ENCODE measurements around the gene RIMKLB. TPM values are rescaled to one million over a fixed set of nuclear protein-coding genes. Genes with fewer than 3 reads are reported as not detected.
"Not testable (repeated sequence)": the region's sequence is repeated elsewhere in the genome, so short reads cannot be mapped to it uniquely, and the experiment has no call there.

RIMKLB gene
- total and polyA plus RNA-seq, 2 of the 8 experiments (the other 6 are each of a cell fraction or from before 2014, with no cell fraction given): 37.8 to 78.2 TPM

DNA sequence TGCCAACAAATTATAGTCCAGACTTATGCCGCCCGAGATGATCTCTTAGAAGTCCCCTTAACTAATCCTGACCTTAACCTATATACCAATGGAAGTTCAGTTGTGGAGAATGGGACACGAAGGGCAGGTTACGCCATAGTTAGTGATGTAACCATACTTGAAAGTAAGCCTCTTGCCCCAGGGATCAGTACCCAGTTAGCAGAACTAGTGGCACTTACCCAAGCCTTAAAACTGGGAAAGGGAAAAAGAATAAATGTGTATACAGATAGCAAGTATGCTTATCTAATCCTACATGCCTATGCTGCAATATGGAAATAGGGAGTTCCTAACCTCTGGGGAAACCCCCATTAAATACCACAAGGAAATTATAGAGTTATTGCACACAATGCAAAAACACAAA lies 95.4 kb downstream of the RIMKLB start:
- H3K23ac ChIP-seq (ENCODE audit: insufficient read length); H3K27ac ChIP-seq (ENCODE audit: low read depth, low read length); H4K20me1 ChIP-seq (replicated peaks in 1 of 2; ENCODE audit: control insufficient read depth in 1 of 2, insufficient read depth in 2 of 2, low read length in 2 of 2); H3K4me2 ChIP-seq (ENCODE audit: insufficient read depth in 1 of 2, low read depth in 2 of 2, low read length in 2 of 2); H3K79me1 ChIP-seq (ENCODE audit: low read depth, low read length); H3K27me3 ChIP-seq (replicated peaks in 1 of 4; ENCODE audit: control insufficient read depth in 3 of 4, extremely low read depth in 1 of 4, insufficient read depth in 3 of 4, low read length in 3 of 4); DNase-seq (ENCODE audit: low read depth in 1 of 2, low spot score in 2 of 2); H4K8ac ChIP-seq (ENCODE audit: extremely low read depth, insufficient read depth, low read length); H3K18ac ChIP-seq (ENCODE audit: extremely low read depth, low read length); H3K14ac ChIP-seq (ENCODE audit: insufficient read length); H3K56ac ChIP-seq (replicated peaks; ENCODE audit: insufficient read length, low read depth, low read length); H2AFZ ChIP-seq (ENCODE audit: low read length); H4K5ac ChIP-seq (ENCODE audit: insufficient read length, low read depth, low read length); H2BK120ac ChIP-seq (replicated peaks; ENCODE audit: low read depth, low read length); H2BK15ac ChIP-seq (ENCODE audit: low read length); H3K9ac ChIP-seq (replicated peaks in 1 of 4; ENCODE audit: extremely low read depth in 1 of 4, low read depth in 3 of 4, low read length in 3 of 4); H4K91ac ChIP-seq (replicated peaks; ENCODE audit: insufficient read length, low read length); H2BK5ac ChIP-seq (ENCODE audit: low read depth, low read length); H3K4me3 ChIP-seq (ENCODE audit: extremely low read depth in 1 of 4, insufficient read depth in 2 of 4, low read depth in 3 of 4, low read length in 4 of 4); H3K4ac ChIP-seq (replicated peaks; ENCODE audit: insufficient read length, low read depth, low read length); H2AK5ac ChIP-seq (ENCODE audit: low read depth, low read length); H2BK20ac ChIP-seq (ENCODE audit: low read length); H3K23me2 ChIP-seq (ENCODE audit: low read depth, low read length); H3K4me1 ChIP-seq (replicated peaks in 1 of 4; ENCODE audit: control insufficient read depth in 3 of 4, insufficient read depth in 4 of 4, low read length in 3 of 4); FAIRE-seq; H2BK12ac ChIP-seq (ENCODE audit: low read depth, low read length): not testable (repeated sequence)
- Histone ChIP-seq H3K79me2 (ENCODE audit: control insufficient read depth in 1 of 2, insufficient read depth in 2 of 2, low read length in 2 of 2) (peaks cover 0 to 31% of the 10 kb centered on the region in 2 experiments; a peak in 3 of 4 replicates), H3K36me3 (ENCODE audit: control insufficient read depth in 2 of 4, insufficient read depth in 4 of 4, low read length in 3 of 4) (peaks cover 5 to 58% (median 28%) of the 10 kb centered on the region in 4 experiments; a peak in 7 of 8 replicates), H3K9me3 (ENCODE audit: insufficient read depth in 2 of 2, low read depth in 1 of 2, low read length in 1 of 2) (peaks cover 10 to 16% of the 10 kb centered on the region in 2 experiments; a peak in 3 of 4 replicates)
- ChIA-PET POLR2A (ENCODE audit: partially characterized antibody) (interaction anchor here (11.0 kb wide), 1 partner anchor 28 kb away, joined by 211 read pairs; the partner anchor contains the start of gene A2ML1), CTCF (ENCODE audit: partially characterized antibody) (interaction anchor here (2.0 kb wide), 1 partner anchor 97 kb away, joined by 5 read pairs; no protein-coding TSS in a partner anchor)
- 97% methylated on average over 4 of the region's 4 CpGs; no CpG with 5 or more reads in 1 of the 2 experiments for WGBS, 2 experiments (ENCODE audit: extremely low coverage in 1 of 2, insufficient coverage in 1 of 2, insufficient read length in 1 of 2, insufficient replicate concordance in 2 of 2, low coverage in 1 of 2, low lambda C conversion rate in 2 of 2, missing lambda C conversion rate in 1 of 2)
- peak in 1 of 2 experiments; percentile 25; a peak in 1 of 3 replicates for TF ChIP-seq POLR2A (IDR thresholded peaks at IDR 0.05; ENCODE audit: control extremely low read depth in 1 of 2, low read depth in 2 of 2, low read length in 2 of 2)

Data from H1 (cell line).